CD4-positive, alpha-beta T cell treated with Interleukin-12 subunit alpha and Interleukin-12 subunit beta, for 1 hour (primary cell): ENCODE data around the gene ZBTB17.
"Not testable (repeated sequence)": the region's sequence is repeated elsewhere in the genome, so short reads cannot be mapped to it uniquely, and the experiment has no call there.

ENCODE experiments used
- DNase-seq: peaks from one replicate; pipeline ENCODE4 v3.0.0-alpha.2; 2020

The ZBTB17 gene

DNA sequence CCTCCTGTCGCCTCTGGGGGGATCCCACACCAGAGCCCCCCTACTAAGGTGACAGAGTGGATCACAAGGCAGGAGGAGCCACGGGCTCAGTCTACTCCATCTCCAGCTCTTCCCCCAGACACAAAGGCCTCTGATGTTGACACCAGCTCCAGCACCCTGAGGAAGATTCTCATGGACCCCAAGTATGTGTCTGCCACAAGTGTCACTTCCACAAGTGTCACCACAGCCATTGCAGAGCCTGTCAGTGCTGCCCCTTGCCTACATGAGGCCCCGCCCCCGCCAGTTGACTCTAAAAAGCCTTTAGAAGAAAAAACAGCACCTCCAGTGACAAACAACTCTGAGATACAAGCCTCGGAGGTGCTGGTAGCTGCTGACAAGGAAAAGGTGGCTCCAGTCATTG lies 42.2 kb downstream of the ZBTB17 start:
- DNase-seq, result no peak

DNA sequence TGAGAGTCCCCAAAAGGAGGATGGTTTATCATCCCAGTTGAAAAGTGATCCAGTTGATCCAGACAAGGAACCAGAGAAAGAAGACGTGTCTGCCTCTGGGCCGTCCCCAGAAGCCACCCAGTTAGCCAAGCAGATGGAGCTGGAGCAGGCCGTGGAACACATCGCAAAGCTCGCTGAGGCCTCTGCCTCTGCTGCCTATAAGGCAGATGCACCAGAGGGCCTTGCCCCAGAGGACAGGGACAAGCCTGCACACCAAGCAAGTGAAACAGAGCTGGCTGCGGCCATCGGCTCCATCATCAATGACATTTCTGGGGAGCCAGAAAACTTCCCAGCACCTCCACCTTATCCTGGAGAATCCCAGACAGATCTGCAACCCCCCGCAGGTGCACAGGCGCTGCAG lies 43.3 kb downstream of the ZBTB17 start:
- no peak for DNase-seq

- DNase-seq, result no peak
These were observed 44.0 kb downstream of the ZBTB17 start for GRCh38 chr1:15931884-15932283.

GRCh38 chr1:15931401-15931800 lies 44.5 kb downstream of the ZBTB17 start:
- no peak for DNase-seq

GRCh38 chr1:15928971-15929965 lies 46.6 kb downstream of the ZBTB17 start:
- DNase-seq, result no peak

- DNase-seq, result not testable (repeated sequence)
These were observed 49.5 kb downstream of the ZBTB17 start for GRCh38 chr1:15926448-15926847.

GRCh38 chr1:15923241-15923640 lies 52.7 kb downstream of the ZBTB17 start:
- DNase-seq, result no peak

DNA sequence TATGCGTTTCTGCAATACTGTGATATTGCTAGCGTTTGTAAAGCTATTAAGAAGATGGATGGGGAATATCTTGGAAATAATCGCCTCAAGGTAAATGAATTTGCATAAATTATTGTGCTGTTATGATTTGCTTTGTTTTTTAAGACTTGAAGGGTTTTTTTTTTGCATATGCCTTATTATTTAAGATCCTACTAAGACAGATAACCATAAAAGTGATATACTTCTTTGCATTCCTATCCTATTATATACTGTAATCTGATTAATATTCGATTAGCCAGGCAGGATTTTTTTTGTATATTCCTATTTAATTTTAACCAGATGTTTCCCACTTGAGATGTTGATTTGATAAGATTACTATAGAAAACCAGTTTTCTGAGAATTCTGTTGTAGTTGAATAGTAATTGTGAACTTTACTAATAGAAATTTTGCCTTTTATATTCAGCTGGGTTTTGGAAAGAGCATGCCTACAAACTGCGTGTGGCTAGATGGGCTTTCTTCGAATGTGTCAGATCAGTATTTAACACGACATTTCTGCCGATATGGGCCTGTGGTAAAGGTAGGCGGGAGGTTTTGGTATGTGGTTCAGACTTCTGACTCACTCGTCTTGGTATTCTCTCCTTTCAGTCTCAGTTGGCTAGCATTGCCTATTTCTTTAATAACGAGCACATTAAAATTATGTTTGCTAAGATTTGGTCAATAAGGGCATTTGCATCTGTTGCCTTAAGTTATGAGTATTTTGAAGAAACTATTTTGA lies 56.8 kb downstream of the ZBTB17 start:
- DNase-seq, result peak; percentile 58

DNA sequence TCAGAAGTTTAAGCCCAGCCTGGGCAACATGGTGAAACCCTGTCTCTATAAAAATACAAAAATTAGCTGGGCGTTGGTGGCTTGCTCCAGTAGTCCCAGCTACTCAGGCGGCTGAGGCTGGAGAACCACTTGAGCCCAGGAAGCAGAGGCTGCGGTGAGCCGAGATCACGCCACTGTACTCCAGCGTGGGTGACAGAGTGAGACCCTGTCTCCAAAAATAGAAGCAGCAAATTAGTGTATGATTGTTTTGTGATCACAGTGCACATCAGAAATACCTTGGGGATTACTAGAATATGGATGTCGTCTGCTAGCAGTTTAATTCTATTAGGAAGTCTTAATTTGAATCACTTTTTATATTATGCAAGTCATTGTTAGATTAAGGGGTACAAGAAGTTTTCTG lies 59.0 kb downstream of the ZBTB17 start:
- peak; percentile 11 for DNase-seq

- DNase-seq, result no peak
These were observed 59.5 kb downstream of the ZBTB17 start for GRCh38 chr1:15916417-15916816.

DNA sequence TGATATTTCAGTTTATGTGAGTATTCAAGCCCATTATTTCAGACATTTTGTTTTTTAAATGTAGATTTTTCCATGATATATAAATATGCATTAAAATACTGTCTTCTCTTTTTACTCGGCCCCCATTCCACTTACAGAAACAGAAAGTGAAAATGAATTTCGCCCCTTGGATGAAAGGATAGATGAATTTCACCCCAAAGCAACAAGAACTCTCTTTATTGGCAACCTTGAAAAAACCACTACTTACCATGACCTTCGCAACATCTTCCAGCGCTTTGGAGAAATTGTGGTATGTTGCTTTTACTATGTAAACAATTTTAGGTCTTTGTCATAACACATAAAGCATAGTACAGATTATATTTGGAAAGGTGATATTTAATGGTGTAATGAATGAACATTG lies 59.9 kb downstream of the ZBTB17 start:
- peak; percentile 39 for DNase-seq

DNA sequence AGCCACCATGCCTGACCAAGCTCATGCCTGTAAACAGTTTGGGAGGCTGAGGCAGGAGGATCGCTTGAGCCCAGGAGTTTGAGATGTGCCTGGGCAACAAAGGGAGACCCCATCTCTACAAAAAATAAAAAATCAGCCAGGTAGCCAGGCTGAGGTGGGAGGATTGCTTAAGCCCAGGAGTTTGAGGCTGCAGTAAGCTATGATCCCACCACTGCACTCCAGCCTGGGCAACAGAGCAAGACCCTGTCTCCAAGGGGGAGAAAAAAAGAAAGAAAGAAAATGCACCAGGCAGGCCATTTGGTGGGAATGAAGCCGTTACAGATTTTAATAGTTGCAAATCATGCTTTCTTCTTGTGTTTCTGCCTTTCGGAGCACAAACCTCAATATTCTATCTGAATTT lies 62.3 kb downstream of the ZBTB17 start:
- not testable (repeated sequence) for DNase-seq

GRCh38 chr1:15911927-15912326 lies 64.0 kb downstream of the ZBTB17 start:
- DNase-seq, result no peak

DNA sequence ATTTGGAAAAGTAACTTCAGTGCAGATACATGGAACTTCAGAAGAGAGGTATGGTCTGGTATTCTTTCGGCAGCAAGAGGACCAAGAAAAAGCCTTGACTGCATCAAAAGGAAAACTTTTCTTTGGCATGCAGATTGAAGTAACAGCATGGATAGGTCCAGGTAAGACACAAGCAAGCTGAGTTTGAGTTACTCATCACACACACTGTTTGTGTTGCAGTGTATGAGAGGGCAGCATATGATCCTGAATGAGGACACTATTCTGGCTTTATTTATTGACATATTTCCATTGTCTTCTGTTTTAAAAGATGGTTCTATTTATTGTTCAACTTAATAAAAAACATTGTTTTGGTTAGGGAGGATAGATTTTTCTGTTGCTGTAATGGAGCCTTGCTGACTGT lies 64.8 kb downstream of the ZBTB17 start:
- no peak for DNase-seq

DNA sequence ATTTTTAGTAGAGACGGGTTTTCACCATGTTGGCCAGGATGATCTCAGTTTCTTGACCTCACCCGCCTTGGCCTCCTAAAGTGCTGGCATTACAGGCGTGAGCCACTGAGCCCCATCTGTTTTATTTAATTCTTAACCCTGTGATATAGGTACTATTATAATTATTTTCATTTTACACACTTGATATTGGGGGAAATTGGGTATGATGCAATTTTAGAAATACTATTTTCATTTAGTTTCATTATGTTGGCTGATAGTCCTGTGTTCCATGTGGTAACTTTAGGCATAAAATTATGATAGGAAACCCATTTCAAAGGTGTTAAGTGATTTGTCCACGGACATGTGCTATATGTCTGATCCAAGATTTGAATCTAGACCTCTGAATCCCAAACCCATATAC lies 67.3 kb downstream of the ZBTB17 start:
- DNase-seq, result no peak

DNA sequence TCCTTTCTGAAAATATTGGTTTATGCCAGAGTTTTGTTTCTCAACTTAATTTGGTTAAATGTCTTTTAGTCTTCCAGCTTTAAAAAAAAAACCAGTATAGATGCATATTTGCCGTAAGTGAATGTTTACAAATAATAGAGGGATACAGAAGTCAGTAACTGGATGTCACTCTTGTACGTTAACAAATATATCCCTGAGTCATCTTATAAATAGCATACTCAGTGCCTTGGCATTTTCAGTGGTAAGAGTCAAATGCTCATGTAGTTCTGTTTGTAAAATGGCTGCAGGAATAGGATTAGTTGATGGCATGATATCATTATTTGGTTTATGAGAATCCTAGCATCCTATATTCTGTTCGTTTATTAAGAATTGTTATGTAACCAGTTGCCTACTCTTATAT lies 73.0 kb downstream of the ZBTB17 start:
- no peak for DNase-seq

GRCh38 chr1:15900662-15901279 lies 75.1 kb downstream of the ZBTB17 start:
- DNase-seq, result no peak

DNA sequence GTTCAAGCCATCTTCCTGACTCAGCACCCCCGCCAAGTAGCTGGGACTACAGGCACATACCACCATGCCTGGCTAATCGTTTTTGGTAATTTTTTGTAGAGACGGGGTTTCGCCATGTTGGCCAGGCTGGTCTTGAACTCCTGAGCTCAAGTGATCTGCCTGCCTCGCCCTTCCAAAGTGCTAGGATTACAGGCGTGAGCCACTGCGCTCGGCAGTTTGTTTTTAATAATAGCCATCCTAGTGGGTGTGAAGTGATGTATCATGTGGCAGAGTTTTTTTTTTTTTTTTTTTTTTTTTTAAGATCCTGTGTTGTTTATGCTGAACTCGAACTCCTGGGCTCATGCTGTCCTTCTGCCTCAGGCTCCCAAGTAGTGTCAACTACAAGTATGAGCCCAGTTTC lies 76.6 kb downstream of the ZBTB17 start:
- DNase-seq, result no peak

DNA sequence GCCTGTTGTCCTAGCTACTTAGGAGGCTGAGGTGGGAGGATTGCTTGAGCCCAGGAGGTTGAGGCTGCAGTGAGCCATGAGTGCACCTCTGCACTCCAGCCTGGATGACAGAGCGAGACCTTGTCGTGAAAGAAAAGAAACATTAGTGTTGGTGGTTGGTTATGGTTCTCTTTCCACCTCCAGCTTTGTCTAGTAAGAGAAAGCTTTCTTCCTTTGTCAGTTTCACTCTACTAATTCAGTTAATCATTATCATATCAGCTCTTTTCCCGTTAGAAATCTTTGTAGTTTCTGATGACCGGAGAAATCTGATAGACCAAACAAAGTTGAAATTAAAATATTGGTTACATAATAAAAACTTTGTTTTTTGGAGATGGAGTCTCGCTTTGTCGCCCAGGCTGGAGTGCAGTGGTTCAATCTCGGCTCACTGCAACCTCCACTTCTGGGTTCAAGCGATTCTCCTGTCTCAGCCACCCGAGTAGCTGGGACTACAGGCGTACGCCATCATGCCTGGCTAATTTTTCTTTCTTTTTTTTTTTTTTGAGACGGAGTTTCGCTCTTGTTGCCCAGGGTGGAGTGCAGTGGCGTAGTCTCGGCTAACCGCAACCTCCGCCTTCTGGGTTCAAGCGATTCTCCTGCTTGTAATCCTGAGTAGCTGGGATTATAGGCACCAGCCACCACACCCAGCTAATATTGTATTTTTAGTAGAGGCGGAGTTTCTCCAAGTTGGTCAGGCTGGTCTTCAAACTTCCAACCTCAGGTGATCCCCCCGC lies 78.9 kb downstream of the ZBTB17 start:
- not testable (repeated sequence) for DNase-seq

DNA sequence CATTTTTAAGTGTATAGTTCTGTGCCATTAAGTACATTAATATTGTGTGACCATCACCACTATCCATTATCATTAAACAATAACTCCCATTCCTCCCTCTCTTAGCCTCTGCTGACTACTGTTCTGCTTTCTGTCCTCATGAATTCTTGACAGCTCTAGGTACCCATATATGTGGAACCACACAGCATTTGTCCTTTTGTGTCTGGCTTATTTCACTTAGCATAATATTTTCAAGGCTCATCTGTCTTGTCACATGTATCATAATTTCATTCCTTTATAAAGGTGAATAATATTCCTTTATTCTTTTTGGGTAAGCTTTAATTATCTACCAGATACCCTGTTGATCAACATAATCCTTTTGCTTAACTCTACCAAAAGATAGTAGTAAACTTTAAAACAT lies 80.7 kb downstream of the ZBTB17 start:
- DNase-seq, result no peak

DNA sequence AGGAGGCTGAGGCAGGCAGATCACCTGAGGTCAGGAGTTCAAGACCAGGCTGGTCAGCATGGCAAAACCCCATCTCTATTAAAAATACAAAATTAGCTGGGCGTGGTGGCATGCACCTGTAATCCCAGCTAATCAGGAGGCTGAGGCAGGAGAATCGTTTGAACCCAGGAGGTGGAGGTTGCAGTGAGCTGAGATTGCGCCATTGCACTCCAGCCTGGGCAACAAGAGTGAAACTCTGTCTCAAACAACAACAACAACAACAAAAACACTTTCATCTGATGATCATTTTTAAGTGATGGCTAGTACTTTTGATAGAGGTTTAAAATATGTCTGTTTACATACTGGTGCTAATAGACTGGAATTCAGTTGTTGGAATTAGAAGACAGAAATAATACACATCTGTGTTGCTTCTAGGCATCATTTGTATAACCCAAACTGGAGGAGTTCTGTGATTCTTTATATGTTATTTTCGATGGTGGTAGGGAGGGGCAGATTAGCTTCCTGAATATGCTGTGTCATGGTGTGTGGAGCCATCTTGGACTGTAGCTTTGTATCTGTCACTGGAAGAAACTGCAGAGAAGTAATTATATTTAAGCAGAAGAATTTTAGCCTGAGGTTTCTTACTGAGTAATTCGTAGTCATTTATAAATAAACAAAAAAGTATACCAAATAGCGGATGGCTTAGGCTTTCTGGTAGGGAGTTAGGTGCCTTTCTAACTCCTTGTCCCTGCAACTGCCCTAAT lies 82.9 kb downstream of the ZBTB17 start:
- not testable (repeated sequence) for DNase-seq
